GM12878 (cell line): ENCODE measurements around the gene PSMG3. TPM values are rescaled to one million over a fixed set of nuclear protein-coding genes. Genes with fewer than 3 reads are reported as not detected.

Experiments
- ATAC-seq: fragments of 200-7000 bp; cut with Tn5 transposase; 3 replicates; pipeline ENCODE4 v1.9.1; 2020; ENCODE audit warnings: mild to moderate bottlenecking, moderate library complexity
- BruUV-seq: library from RNA; stranded (reverse); fragments of 400-500 nt; replicated peaks from 2 replicates; lab custom pipeline; 2021; lab: Mats Ljungman, UMichigan
- CTCF ChIA-PET: fragments of 300-600 bp; sonication (Branson Sonifier 250); formaldehyde crosslinking; extraction: SDS; loops from one replicate; lab custom pipeline; 2021; ENCODE audit warnings: inconsistent platforms; lab: Yijun Ruan, JAX
- POLR2A ChIA-PET: fragments of 350-600 bp; formaldehyde crosslinking; extraction: SDS; loops from one replicate; lab custom pipeline; 2021; ENCODE audit warnings: inconsistent platforms; lab: Charles Lee
- RAD21 ChIA-PET: fragments of 300-600 bp; sonication (Branson Sonifier 250); formaldehyde crosslinking; loops from one replicate; lab custom pipeline; 2023; ENCODE audit warnings: antibody characterized with exemption; ENCODE audit not compliant: unreplicated experiment; lab: Charles Lee
- SMC1A ChIA-PET: fragments of 300-600 bp; sonication (Branson Sonifier 250); formaldehyde crosslinking; loops from one replicate; lab custom pipeline; 2023; ENCODE audit not compliant: unreplicated experiment, uncharacterized antibody; lab: Charles Lee
- DNase-seq: peaks from one replicate; pipeline ENCODE4 v3.0.0-alpha.2; 2011; ENCODE audit warnings: low read depth, low spot score
- FAIRE-seq: peaks from 3 replicates; lab custom pipeline; 2011; peaks lifted over from hg19 to GRCh38; lab: Jason Lieb, UNC
- H2AFZ ChIP-seq: 2 replicates; pipeline ENCODE4 v1.6.0; 2011; ENCODE audit warnings: low read depth, low read length, control low read depth; ENCODE audit not compliant: control insufficient read depth
- H3K27ac ChIP-seq: 2 replicates; pipeline ENCODE4 v1.5.1; 2011; ENCODE audit warnings: control low read depth; ENCODE audit not compliant: control insufficient read depth, insufficient read depth
- H3K27me3 ChIP-seq, 2 experiments: replicated peaks in 1 of 2; 2 replicates each; pipeline versions ENCODE4 v1.6.0 to v1.6.1; 2011; ENCODE audit warnings: low read length in 1 of 2; ENCODE audit not compliant: control insufficient read depth in 2 of 2, insufficient read depth in 2 of 2
- H3K36me3 ChIP-seq, 2 experiments: 2 replicates each; pipeline ENCODE4 v1.5.1; 2011; ENCODE audit warnings: low read length in 1 of 2; ENCODE audit not compliant: control insufficient read depth in 2 of 2, insufficient read depth in 2 of 2
- H3K4me1 ChIP-seq: 2 replicates; pipeline ENCODE4 v1.6.1; 2011; ENCODE audit warnings: mild to moderate bottlenecking, low read length, moderate library complexity, mixed read lengths; ENCODE audit not compliant: control insufficient read depth, insufficient read depth
- H3K4me2 ChIP-seq: 2 replicates; pipeline ENCODE4 v1.6.0; 2011; ENCODE audit warnings: control low read depth; ENCODE audit not compliant: control insufficient read depth, insufficient read depth
- H3K4me3 ChIP-seq: fragments of 200-600 bp; sonication (generic); 2 replicates; pipeline ENCODE4 v1.5.1; 2016
- H3K79me2 ChIP-seq: 2 replicates; pipeline ENCODE4 v1.6.0; 2011; ENCODE audit warnings: low read length; ENCODE audit not compliant: control insufficient read depth, insufficient read depth
- H3K9ac ChIP-seq: 2 replicates; pipeline ENCODE4 v1.8.0; 2011; ENCODE audit warnings: low read length, control low read depth, mixed read lengths; ENCODE audit not compliant: control insufficient read depth, insufficient read depth
- H3K9me3 ChIP-seq: replicated peaks from 3 replicates; pipeline ENCODE4 v1.5.1; 2011; ENCODE audit warnings: mild to moderate bottlenecking, low read length; ENCODE audit not compliant: control insufficient read depth, insufficient read depth
- H4K20me1 ChIP-seq: 2 replicates; pipeline ENCODE4 v1.6.0; 2011; ENCODE audit not compliant: control insufficient read depth, insufficient read depth
- BCLAF1 ChIP-seq: fragments of 450-650 bp; IDR thresholded peaks from 2 replicates; pipeline ENCODE4 v1.6.1; 2017; ENCODE audit warnings: antibody characterized with exemption, mild to moderate bottlenecking, moderate library complexity
- BRCA1 ChIP-seq: IDR thresholded peaks from 2 replicates; pipeline ENCODE4 v1.6.1; 2011; ENCODE audit warnings: low read depth, low read length, improper control_type of control experiment
- CREB1 ChIP-seq: IDR thresholded peaks from 2 replicates; pipeline ENCODE4 v1.6.1; 2012; ENCODE audit warnings: low read depth, mild to moderate bottlenecking, inconsistent platforms
- IKZF1 ChIP-seq: fragments of 450-650 bp; conservative IDR thresholded peaks from 2 replicates; pipeline ENCODE4 v1.6.1; 2017; ENCODE audit warnings: antibody characterized with exemption, mild to moderate bottlenecking
- JUNB ChIP-seq: IDR thresholded peaks from 2 replicates; pipeline ENCODE4 v1.6.1; 2016; ENCODE audit warnings: antibody characterized with exemption, mild to moderate bottlenecking
- KDM1A ChIP-seq: fragments of 200-600 bp; sonication (generic); IDR thresholded peaks from 2 replicates; pipeline ENCODE4 v1.6.1; 2016; ENCODE audit warnings: borderline replicate concordance
- KLF5 ChIP-seq: fragments of 450-650 bp; IDR thresholded peaks from 2 replicates; pipeline ENCODE4 v1.6.1; 2014; ENCODE audit warnings: mild to moderate bottlenecking; ENCODE audit not compliant: partially characterized antibody
- PBX3 ChIP-seq: IDR thresholded peaks from 2 replicates; pipeline ENCODE4 v1.6.1; 2011; ENCODE audit warnings: mild to moderate bottlenecking, low read depth, low read length, moderate library complexity; ENCODE audit not compliant: insufficient replicate concordance
- RAD21 ChIP-seq: IDR thresholded peaks from 2 replicates; pipeline ENCODE4 v1.6.1; 2011; ENCODE audit warnings: mild to moderate bottlenecking, low read depth, low read length, moderate library complexity; ENCODE audit not compliant: insufficient read depth
- SKIL ChIP-seq: fragments of 450-650 bp; IDR thresholded peaks from 2 replicates; pipeline ENCODE4 v1.6.1; 2017; ENCODE audit warnings: mild to moderate bottlenecking, low read depth, inconsistent platforms; ENCODE audit not compliant: poor library complexity, severe bottlenecking
- SMARCA5 ChIP-seq: fragments of 450-650 bp; IDR thresholded peaks from 2 replicates; pipeline ENCODE4 v1.6.1; 2017; ENCODE audit warnings: mild to moderate bottlenecking
- SMC3 ChIP-seq: IDR thresholded peaks from 2 replicates; pipeline ENCODE4 v1.6.1; 2011; ENCODE audit warnings: low read length, improper control_type of control experiment, borderline replicate concordance
- SREBF1 ChIP-seq: IDR thresholded peaks from 2 replicates; pipeline ENCODE4 v1.6.1; 2012; ENCODE audit warnings: mild to moderate bottlenecking, low read length
- USF1 ChIP-seq: IDR thresholded peaks from 2 replicates; pipeline ENCODE4 v1.6.1; 2011; ENCODE audit warnings: borderline replicate concordance, low read depth, mild to moderate bottlenecking, moderate library complexity, mixed read lengths, low read length; ENCODE audit not compliant: insufficient read depth; ENCODE audit errors: extremely low read length
- YY1 ChIP-seq: IDR thresholded peaks from 2 replicates; pipeline ENCODE4 v1.6.1; 2011; ENCODE audit warnings: low read depth, mild to moderate bottlenecking, low read length
- ZNF24 ChIP-seq: fragments of 450-650 bp; IDR thresholded peaks from 2 replicates; pipeline ENCODE4 v1.6.1; 2017; ENCODE audit warnings: antibody characterized with exemption, mild to moderate bottlenecking
- WGBS: methylation state at CpG from one replicate; pipeline ENCODE4 v1.1.6; 2016; ENCODE audit warnings: low lambda C conversion rate; ENCODE audit not compliant: insufficient replicate concordance, insufficient coverage; ENCODE audit errors: missing lambda C conversion rate; 5-methylcytosine and 5-hydroxymethylcytosine counted together
- in situ Hi-C: fragments of 300-500 bp; cut with MboI; formaldehyde crosslinking; loops from 9 replicates; pipeline ENCODE4 v1.14.3; 2018; ENCODE audit warnings: mixed read lengths
- intact Hi-C: fragments of 100-400 bp; cut with micrococcal nuclease; formaldehyde crosslinking; loops from one replicate; pipeline ENCODE4 v1.14.2; 2022; ENCODE audit not compliant: unreplicated experiment
- polyA plus RNA-seq, 11 experiments: library from polyadenylated mRNA; depleted of rRNA in 4 of 11; unstranded in 6 of 11; stranded (reverse) in 5 of 11; fragments of >200 nt; fragmentation: Nextera tagmentation in 4 of 11; fragmentation: Illumina TruSeq in 1 of 11; extraction: Ambion mirVana in 4 of 11; extraction: Trizol in 1 of 11; gene quantifications; 1 replicate in 1 of 11; 2 replicates in 10 of 11; pipeline versions ENCODE4 v1.2.1 to v1.2.3, GENCODE V29; 2011 to 2016; ENCODE audit warnings: inconsistent platforms in 2 of 11, missing spikeins in 2 of 11, low read depth in 1 of 11
- total RNA-seq, 4 experiments: library from RNA; depleted of rRNA in 3 of 4; stranded (reverse); fragments of >200 nt in 3 of 4; fragmentation: Illumina TruSeq in 1 of 4; extraction: Trizol in 1 of 4; gene quantifications; 2 replicates each; pipeline versions ENCODE4 v1.2.1 to v1.2.3, GENCODE V29; 2013 to 2021

The PSMG3 gene
- total and polyA plus RNA-seq, 10 of the 15 experiments (the other 5 are each of a cell fraction or from before 2014, with no cell fraction given), result 23.9 to 115 (median 60.6) TPM

- ChIA-PET SMC1A (interaction anchor here (0.7 to 1.4 kb wide), 2 partner anchors 768 to 889 kb away, joined by 4 to 8 read pairs; no protein-coding TSS in a partner anchor), RAD21 (interaction anchor here (0.6 to 1.5 kb wide), 6 partner anchors 9 to 769 kb away, joined by 3 to 9 read pairs (median 4); partner anchors contain the start of gene MAD1L1), POLR2A (no interaction called here), CTCF (interaction anchor here (0.6 to 1.4 kb wide), 15 partner anchors 13 to 1824 kb away, joined by 3 to 15 read pairs (median 3); no protein-coding TSS in a partner anchor)
- FAIRE-seq (peak; percentile 95), DNase-seq (no peak), ATAC-seq (peak; percentile 100)
- Histone ChIP-seq H3K9me3 (no peaks in the 10 kb centered on the region), H3K4me1 (no peaks in the 10 kb centered on the region), H2AFZ (no peak overlapping the region), H4K20me1 (no peaks in the 10 kb centered on the region), H3K27ac (no peak overlapping the region), H3K79me2 (no peaks in the 10 kb centered on the region), H3K4me3 (no peak overlapping the region), H3K27me3 (no peaks in the 10 kb centered on the region), H3K9ac (no peak overlapping the region), H3K4me2 (no peak overlapping the region), H3K36me3 (no peaks in the 10 kb centered on the region)
- intact Hi-C loops, result loop anchor here (1.0 to 2.0 kb wide), 3 partner anchors 179 to 769 kb away; no protein-coding TSS in a partner anchor
- in situ Hi-C loops, result no loop called here
- 23% methylated on average over 11 of the region's 14 CpGs for WGBS
- no TSS peak for BruUV-seq
- TF ChIP-seq JUNB, result no peak
- TF ChIP-seq SMC3, result peak; percentile 61; the same call in 1 of the 2 replicates
- TF ChIP-seq SMARCA5, result peak; percentile 69; the same call in 1 of the 2 replicates
- no peak for TF ChIP-seq SKIL
- no peak for TF ChIP-seq CREB1
- TF ChIP-seq BCLAF1, result no peak
- TF ChIP-seq ZNF24, result no peak
- peak; percentile 92 for TF ChIP-seq RAD21
- no peak for TF ChIP-seq KDM1A
- TF ChIP-seq KLF5, result no peak
- no peak for TF ChIP-seq PBX3
- peak; percentile 70 for TF ChIP-seq YY1
- TF ChIP-seq IKZF1, result 0 out of 2 replicates have a peak, but pooled peaks have one; percentile 28
- TF ChIP-seq USF1, result no peak
- TF ChIP-seq BRCA1, result no peak
- no peak for TF ChIP-seq SREBF1
Observed at GRCh38 chr7:1579481-1580421, 9.9 kb upstream of the PSMG3 start.
